ENCODE measurements around the gene CFAP46.

DNA sequence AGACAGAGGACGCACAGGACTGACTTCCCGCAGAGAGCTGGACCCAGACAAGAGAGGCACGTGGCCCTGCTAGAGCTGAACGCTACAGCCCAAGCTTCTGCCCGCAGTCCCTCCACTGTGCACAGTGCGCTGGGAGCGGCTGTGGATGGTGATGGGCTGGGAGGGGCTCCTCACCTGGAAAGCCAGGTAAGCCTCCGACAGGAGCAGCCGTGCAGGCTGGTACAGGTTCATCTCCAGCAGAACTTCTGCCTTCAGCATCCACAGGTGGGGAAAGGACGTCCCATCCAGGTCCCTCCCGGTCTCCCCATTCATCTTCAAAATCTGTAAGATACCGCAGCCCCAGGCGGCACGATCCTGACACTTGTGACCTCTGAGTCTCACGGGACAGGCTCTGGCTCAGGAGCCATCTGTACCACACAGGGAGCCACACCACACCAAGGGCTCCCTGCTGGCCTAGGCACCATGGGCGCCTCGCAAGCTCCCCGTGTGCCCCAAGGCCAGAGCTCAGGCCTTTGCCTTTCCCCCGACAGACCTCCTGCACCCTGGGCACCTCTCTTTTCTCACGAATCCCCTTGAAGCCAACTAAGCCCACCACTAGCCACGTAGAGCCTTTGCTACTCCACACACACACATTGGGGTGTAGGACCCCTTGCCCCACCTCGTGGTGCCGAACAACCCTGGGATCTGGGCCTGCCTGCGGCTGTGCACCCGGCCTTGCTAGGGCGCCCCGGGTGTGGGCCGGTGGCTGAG, 76.3 kb downstream of the CFAP46 start:
- no peak for TF ChIP-seq CTCF (IDR thresholded peaks at IDR 0.05)
- no peak for TF ChIP-seq EZH2 (IDR thresholded peaks at IDR 0.05)
- TF ChIP-seq EZH2phosphoT487 (IDR thresholded peaks at IDR 0.05): no peak
